Tibial nerve (tissue), 4 donors: ENCODE data around the gene SP1.

Experiments
- EP300 ChIP-seq, 2 donors: sonication (generic); formaldehyde crosslinking; IDR thresholded peaks; one replicate each; pipeline ENCODE4 v1.6.1; 2017; ENCODE audit warnings: antibody characterized with exemption in 2 of 2, mild to moderate bottlenecking in 1 of 2
- TF ChIP-seq, protein P1 (sequence below), 5 experiments: fragments of 200-600 bp in 3 of 5; fragments of 450-650 bp in 2 of 5; sonication (generic) in 3 of 5; IDR thresholded peaks; one replicate each; pipeline ENCODE4 v1.5.1; 2016 to 2019; ENCODE audit warnings: antibody characterized with exemption in 5 of 5, mild to moderate bottlenecking in 3 of 5, moderate library complexity in 2 of 5

DNA sequence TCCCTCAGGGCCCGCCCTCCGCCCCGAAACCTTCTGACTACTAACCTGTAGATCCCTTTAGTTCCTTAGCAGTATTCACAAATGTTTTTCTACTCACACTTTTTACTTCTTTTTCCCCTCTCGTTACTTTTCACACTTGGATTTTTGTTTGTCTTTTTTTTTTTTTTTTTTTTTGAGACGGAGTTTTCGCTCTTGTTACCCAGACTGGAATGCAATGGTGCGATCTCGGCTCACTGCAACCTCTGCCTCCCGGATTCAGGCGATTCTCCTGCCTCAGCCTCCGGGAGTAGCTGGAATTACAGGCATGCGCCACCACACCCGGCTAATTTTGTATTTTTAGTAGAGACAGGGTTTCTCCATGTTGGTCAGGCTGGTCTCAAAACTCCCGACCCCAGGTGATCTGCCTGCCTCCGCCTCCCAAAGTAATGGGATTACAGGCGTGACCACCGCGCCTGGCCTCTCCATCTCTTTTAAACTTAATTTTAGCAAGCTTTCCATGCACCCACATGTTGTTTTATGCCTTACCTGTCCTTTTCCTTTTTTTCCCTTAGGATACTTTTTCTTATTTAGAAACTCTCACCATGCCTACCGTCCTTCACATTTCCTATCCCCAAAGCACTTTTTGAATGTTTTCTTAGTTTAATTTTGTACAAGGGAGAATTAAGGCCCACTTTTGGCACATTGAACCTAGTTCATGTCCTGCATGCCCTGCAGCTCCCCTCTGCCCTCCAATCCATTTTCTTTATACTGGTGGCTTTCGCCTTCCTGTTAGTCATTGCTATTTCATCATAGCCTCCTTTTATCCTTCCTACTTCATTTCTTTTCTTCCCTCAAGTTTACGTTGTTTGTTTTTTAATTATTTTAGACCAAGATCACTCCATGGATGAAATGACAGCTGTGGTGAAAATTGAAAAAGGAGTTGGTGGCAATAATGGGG, 1.1 kb downstream of the SP1 start:
- TF ChIP-seq, protein P1, sequence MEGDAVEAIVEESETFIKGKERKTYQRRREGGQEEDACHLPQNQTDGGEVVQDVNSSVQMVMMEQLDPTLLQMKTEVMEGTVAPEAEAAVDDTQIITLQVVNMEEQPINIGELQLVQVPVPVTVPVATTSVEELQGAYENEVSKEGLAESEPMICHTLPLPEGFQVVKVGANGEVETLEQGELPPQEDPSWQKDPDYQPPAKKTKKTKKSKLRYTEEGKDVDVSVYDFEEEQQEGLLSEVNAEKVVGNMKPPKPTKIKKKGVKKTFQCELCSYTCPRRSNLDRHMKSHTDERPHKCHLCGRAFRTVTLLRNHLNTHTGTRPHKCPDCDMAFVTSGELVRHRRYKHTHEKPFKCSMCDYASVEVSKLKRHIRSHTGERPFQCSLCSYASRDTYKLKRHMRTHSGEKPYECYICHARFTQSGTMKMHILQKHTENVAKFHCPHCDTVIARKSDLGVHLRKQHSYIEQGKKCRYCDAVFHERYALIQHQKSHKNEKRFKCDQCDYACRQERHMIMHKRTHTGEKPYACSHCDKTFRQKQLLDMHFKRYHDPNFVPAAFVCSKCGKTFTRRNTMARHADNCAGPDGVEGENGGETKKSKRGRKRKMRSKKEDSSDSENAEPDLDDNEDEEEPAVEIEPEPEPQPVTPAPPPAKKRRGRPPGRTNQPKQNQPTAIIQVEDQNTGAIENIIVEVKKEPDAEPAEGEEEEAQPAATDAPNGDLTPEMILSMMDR (IDR thresholded peaks at IDR 0.05), result no peak
- peak in 1 of 2 donors; percentile 35 for TF ChIP-seq EP300 (IDR thresholded peaks at IDR 0.05)
